IMR-90 (cell line): Measurements from ENCODE around the gene UPK1A. TPM values are rescaled to one million over a fixed set of nuclear protein-coding genes. Genes with fewer than 3 reads are reported as not detected.

Source experiments
- ATAC-seq: fragments of 200-7000 bp; cut with Tn5 transposase; 2 replicates; pipeline ENCODE4 v1.9.1; 2020; ENCODE audit warnings: low read depth, mild to moderate bottlenecking, moderate library complexity
- BruUV-seq: library from RNA; stranded (reverse); fragments of 400-500 nt; replicated peaks from 2 replicates; lab custom pipeline; 2021; lab: Mats Ljungman, UMichigan
- CTCF ChIA-PET: fragments of 300-600 bp; formaldehyde crosslinking; extraction: SDS; loops from one replicate; lab custom pipeline; 2021; ENCODE audit warnings: antibody characterized with exemption; lab: Yijun Ruan, JAX
- POLR2A ChIA-PET: fragments of 300-600 bp; sonication (Branson Sonifier 250); formaldehyde crosslinking; loops from one replicate; lab custom pipeline; 2022; ENCODE audit warnings: antibody characterized with exemption; ENCODE audit not compliant: unreplicated experiment; lab: Charles Lee
- DNase-seq: peaks from one replicate; pipeline ENCODE4 v3.0.0; 2013
- H2AFZ ChIP-seq: replicated peaks from 2 replicates; pipeline ENCODE3; 2013; ENCODE audit warnings: low read length, mild to moderate bottlenecking; ENCODE audit not compliant: poor library complexity
- H2AK5ac ChIP-seq: 2 replicates; pipeline ENCODE4 v1.6.1; 2013; ENCODE audit warnings: low read depth, low read length, inconsistent platforms
- H2AK9ac ChIP-seq: replicated peaks from 2 replicates; pipeline ENCODE3; 2013; ENCODE audit warnings: mild to moderate bottlenecking, low read depth, low read length, moderate library complexity; ENCODE audit not compliant: poor library complexity
- H2BK120ac ChIP-seq: 2 replicates; pipeline ENCODE4 v1.6.1; 2013; ENCODE audit warnings: low read depth, low read length, inconsistent platforms
- H2BK15ac ChIP-seq: 3 replicates; pipeline ENCODE4 v1.6.1; 2013; ENCODE audit warnings: low read depth, low read length, inconsistent platforms
- H2BK20ac ChIP-seq: 2 replicates; pipeline ENCODE4 v1.6.1; 2013; ENCODE audit warnings: low read depth, mild to moderate bottlenecking, inconsistent platforms, low read length, moderate library complexity
- H2BK5ac ChIP-seq: 2 replicates; pipeline ENCODE4 v1.6.1; 2013; ENCODE audit warnings: mild to moderate bottlenecking, low read depth, low read length, inconsistent platforms; ENCODE audit not compliant: poor library complexity, severe bottlenecking
- H3K14ac ChIP-seq: replicated peaks from 2 replicates; pipeline ENCODE4 v1.6.1; 2013; ENCODE audit warnings: low read depth, low read length, inconsistent platforms
- H3K18ac ChIP-seq: 2 replicates; pipeline ENCODE4 v1.6.1; 2013; ENCODE audit warnings: low read depth, low read length, control low read depth
- H3K23ac ChIP-seq: 2 replicates; pipeline ENCODE4 v1.6.1; 2013; ENCODE audit warnings: low read depth, low read length, inconsistent platforms
- H3K27ac ChIP-seq: 2 replicates; pipeline ENCODE4 v1.5.1; 2013; ENCODE audit warnings: mild to moderate bottlenecking, control low read depth, low read length; ENCODE audit not compliant: insufficient read depth
- H3K27me3 ChIP-seq: 2 replicates; pipeline ENCODE4 v1.6.1; 2013; ENCODE audit warnings: low read length; ENCODE audit not compliant: control insufficient read depth, insufficient read depth
- H3K36me3 ChIP-seq: 2 replicates; pipeline ENCODE4 v1.6.1; 2013; ENCODE audit warnings: low read length, mixed read lengths; ENCODE audit not compliant: control insufficient read depth, insufficient read depth
- H3K4ac ChIP-seq: 2 replicates; pipeline ENCODE4 v1.6.1; 2013; ENCODE audit warnings: low read depth, low read length, inconsistent platforms
- H3K4me1 ChIP-seq: 2 replicates; pipeline ENCODE4 v1.6.1; 2013; ENCODE audit warnings: low read length, mixed read lengths; ENCODE audit not compliant: control insufficient read depth, insufficient read depth
- H3K4me2 ChIP-seq: 2 replicates; pipeline ENCODE4 v1.6.1; 2013; ENCODE audit warnings: low read depth, mild to moderate bottlenecking, control low read depth, low read length, moderate library complexity
- H3K4me3 ChIP-seq: 2 replicates; pipeline ENCODE4 v1.5.1; 2013; ENCODE audit warnings: low read depth, mild to moderate bottlenecking, control low read depth, low read length, moderate library complexity; ENCODE audit not compliant: insufficient read depth
- H3K56ac ChIP-seq: 2 replicates; pipeline ENCODE4 v1.6.1; 2013; ENCODE audit warnings: low read length, inconsistent platforms; ENCODE audit not compliant: insufficient read depth; ENCODE audit errors: extremely low read depth
- H3K79me1 ChIP-seq, 2 experiments: 2 replicates each; pipeline ENCODE4 v1.6.1; 2013; ENCODE audit warnings: low read length in 2 of 2, inconsistent platforms in 1 of 2, low read depth in 1 of 2
- H3K9ac ChIP-seq: 2 replicates; pipeline ENCODE4 v1.6.1; 2013; ENCODE audit warnings: low read depth, low read length, control low read depth
- H3K9me1 ChIP-seq: 2 replicates; pipeline ENCODE4 v1.6.1; 2013; ENCODE audit warnings: low read length, inconsistent platforms; ENCODE audit not compliant: insufficient read depth
- H3K9me3 ChIP-seq: 2 replicates; pipeline ENCODE4 v1.6.1; 2013; ENCODE audit warnings: low read length; ENCODE audit not compliant: control insufficient read depth, insufficient read depth
- H4K20me1 ChIP-seq: 2 replicates; pipeline ENCODE4 v1.6.1; 2013; ENCODE audit warnings: low read length, inconsistent platforms; ENCODE audit not compliant: insufficient read depth
- H4K5ac ChIP-seq: 2 replicates; pipeline ENCODE4 v1.6.1; 2013; ENCODE audit warnings: mild to moderate bottlenecking, low read depth, low read length, control low read depth
- H4K8ac ChIP-seq, 2 experiments: 2 replicates each; pipeline ENCODE4 v1.6.1; 2013; ENCODE audit warnings: low read depth in 2 of 2, low read length in 2 of 2, control low read depth in 1 of 2, inconsistent platforms in 1 of 2
- H4K91ac ChIP-seq: 2 replicates; pipeline ENCODE4 v1.6.1; 2013; ENCODE audit warnings: low read depth, low read length, inconsistent platforms; ENCODE audit not compliant: insufficient read depth
- BHLHE40 ChIP-seq: fragments of 150-350 bp; IDR thresholded peaks from 2 replicates; pipeline ENCODE4 v1.6.1; 2016; ENCODE audit warnings: mild to moderate bottlenecking, low read depth, low read length
- CEBPB ChIP-seq: IDR thresholded peaks from 2 replicates; pipeline ENCODE4 v1.6.1; 2012; ENCODE audit warnings: low read depth, low read length, improper control_type of control experiment
- CHD1 ChIP-seq: IDR thresholded peaks from 2 replicates; pipeline ENCODE4 v1.6.1; 2012; ENCODE audit warnings: low read depth, low read length, improper control_type of control experiment
- CTCF ChIP-seq: conservative IDR thresholded peaks from 2 replicates; pipeline ENCODE4 v1.5.1; 2012; ENCODE audit warnings: mild to moderate bottlenecking, low read depth, low read length, improper control_type of control experiment
- ELK1 ChIP-seq: fragments of 150-350 bp; IDR thresholded peaks from 2 replicates; pipeline ENCODE4 v1.6.1; 2016; ENCODE audit warnings: low read depth, mild to moderate bottlenecking, low read length, moderate library complexity, borderline replicate concordance
- FOS ChIP-seq: fragments of 150-350 bp; IDR thresholded peaks from 2 replicates; pipeline ENCODE4 v1.6.1; 2016; ENCODE audit warnings: low read depth, low read length
- MAFK ChIP-seq: IDR thresholded peaks from 2 replicates; pipeline ENCODE4 v1.6.1; 2012; ENCODE audit warnings: low read depth, low read length, improper control_type of control experiment
- MXI1 ChIP-seq: IDR thresholded peaks from 2 replicates; pipeline ENCODE4 v1.6.1; 2012; ENCODE audit warnings: low read depth, mild to moderate bottlenecking, low read length, moderate library complexity, borderline replicate concordance
- NFE2L2 ChIP-seq: fragments of 150-350 bp; IDR thresholded peaks from 2 replicates; pipeline ENCODE4 v1.6.1; 2016; ENCODE audit warnings: low read depth, mild to moderate bottlenecking, low read length
- POLR2A ChIP-seq: IDR thresholded peaks from 2 replicates; pipeline ENCODE4 v1.6.1; 2012; ENCODE audit warnings: mild to moderate bottlenecking, low read depth, low read length
- RAD21 ChIP-seq: IDR thresholded peaks from 2 replicates; pipeline ENCODE4 v1.6.1; 2012; ENCODE audit warnings: low read length, improper control_type of control experiment
- SMC3 ChIP-seq: fragments of 150-350 bp; IDR thresholded peaks from 2 replicates; pipeline ENCODE4 v1.6.1; 2016; ENCODE audit warnings: low read depth, mild to moderate bottlenecking, antibody characterized with exemption, low read length, moderate library complexity
- WGBS, 2 experiments: methylation state at CpG; one replicate each; pipeline versions ENCODE4 v1.1.5 to v1.1.7; 2013; ENCODE audit warnings: missing lambda C conversion rate in 2 of 2; ENCODE audit not compliant: insufficient read length in 1 of 2; ENCODE audit errors: extremely low coverage in 2 of 2; 5-methylcytosine and 5-hydroxymethylcytosine counted together
- dilution Hi-C: fragments of 300-500 bp; cut with HindIII; formaldehyde crosslinking; loops from one replicate; pipeline ENCODE4 v1.14.3; 2018; ENCODE audit warnings: low sequenced_read_pairs; ENCODE audit not compliant: unreplicated experiment
- in situ Hi-C: fragments of 300-500 bp; cut with MboI; formaldehyde crosslinking; loops from 3 replicates; pipeline ENCODE4 v1.14.3; 2019; ENCODE audit warnings: low sequenced_read_pairs, inconsistent platforms, mixed read lengths
- intact Hi-C: fragments of 100-400 bp; cut with micrococcal nuclease; formaldehyde crosslinking; loops from 2 replicates; pipeline ENCODE4 v1.10.0; 2022
- polyA plus RNA-seq, 3 experiments: library from polyadenylated mRNA; depleted of rRNA; stranded (reverse); fragments of >200 nt; gene quantifications; 2 replicates each; pipeline ENCODE4 v1.2.3, GENCODE V29; 2012; ENCODE audit warnings: low replicate concordance in 1 of 3
- total RNA-seq: library from RNA; depleted of rRNA; stranded (reverse); fragments of >200 nt; gene quantifications from 2 replicates; pipeline ENCODE4 v1.2.3, GENCODE V29; 2012

The UPK1A gene
- total and polyA plus RNA-seq, 2 of the 4 experiments (the other 2 are of a cell fraction), result 0.21 TPM; not detected in 1

- Histone ChIP-seq H3K36me3 (no peaks in the 10 kb centered on the region), H2BK5ac (no peak overlapping the region), H3K4me3 (no peak overlapping the region), H4K91ac (no peak overlapping the region), H3K4me2 (no peak overlapping the region), H3K9me3 (no peaks in the 10 kb centered on the region), H2AK5ac (no peak overlapping the region), H2AFZ (no peak overlapping the region), H3K14ac (no peak overlapping the region), H2AK9ac (no peak overlapping the region), H3K56ac (no peak overlapping the region), H3K23ac (no peak overlapping the region), H2BK15ac (no peak overlapping the region), H3K18ac (no peak overlapping the region), H3K4ac (no peak overlapping the region), H3K79me1 (no peaks in the 10 kb centered on the region), H4K5ac (no peak overlapping the region), H4K20me1 (no peaks in the 10 kb centered on the region), H3K9me1 (no peaks in the 10 kb centered on the region), H2BK20ac (no peak overlapping the region), H3K4me1 (no peaks in the 10 kb centered on the region), H4K8ac (no peak overlapping the region), H3K27ac (no peak overlapping the region), H3K27me3 (peaks cover 2% of the 10 kb centered on the region; the same call in 1 of the 2 replicates), H2BK120ac (no peak overlapping the region), H3K9ac (no peak overlapping the region)
- POLR2A ChIA-PET, result no interaction called here
- in situ Hi-C loops, result no loop called here
- dilution Hi-C loops, result no loop called here
- DNase-seq (no peak), ATAC-seq (no peak)
- no CpG with 5 or more reads among the region's 2 CpGs for WGBS, 2 experiments
- TF ChIP-seq CTCF (no peak), ELK1 (no peak), BHLHE40 (no peak), NFE2L2 (no peak), MXI1 (no peak), FOS (no peak), MAFK (no peak), RAD21 (no peak), CHD1 (no peak), CEBPB (no peak), SMC3 (no peak), POLR2A (no peak)
- CTCF ChIA-PET, result no interaction called here
- intact Hi-C loops, result no loop called here
- no TSS peak for BruUV-seq
Observed at GRCh38 chr19:35695895-35696422, 29.6 kb downstream of the UPK1A start.
